PFSK-1 (cell line): ENCODE measurements around the gene TM9SF3.

ENCODE experiments used
- POLR2AphosphoS5 ChIP-seq: IDR thresholded peaks from 2 replicates; pipeline ENCODE4 v1.6.1; 2012; ENCODE audit warnings: low read depth, mild to moderate bottlenecking, control low read depth, low read length, moderate library complexity
- SIN3A ChIP-seq: IDR thresholded peaks from 2 replicates; pipeline ENCODE4 v1.6.1; 2012; ENCODE audit warnings: mild to moderate bottlenecking, low read length, moderate library complexity, borderline replicate concordance; ENCODE audit not compliant: insufficient read depth
- TF ChIP-seq, protein P1 (sequence below), 2 experiments: IDR thresholded peaks; 2 replicates each; pipeline versions ENCODE4 v1.6.1 to v1.8.0; 2011 to 2012; ENCODE audit warnings: low read depth in 2 of 2, low read length in 2 of 2, control low read depth in 1 of 2, inconsistent platforms in 1 of 2, mild to moderate bottlenecking in 1 of 2, moderate library complexity in 1 of 2; ENCODE audit not compliant: insufficient read depth in 1 of 2

DNA sequence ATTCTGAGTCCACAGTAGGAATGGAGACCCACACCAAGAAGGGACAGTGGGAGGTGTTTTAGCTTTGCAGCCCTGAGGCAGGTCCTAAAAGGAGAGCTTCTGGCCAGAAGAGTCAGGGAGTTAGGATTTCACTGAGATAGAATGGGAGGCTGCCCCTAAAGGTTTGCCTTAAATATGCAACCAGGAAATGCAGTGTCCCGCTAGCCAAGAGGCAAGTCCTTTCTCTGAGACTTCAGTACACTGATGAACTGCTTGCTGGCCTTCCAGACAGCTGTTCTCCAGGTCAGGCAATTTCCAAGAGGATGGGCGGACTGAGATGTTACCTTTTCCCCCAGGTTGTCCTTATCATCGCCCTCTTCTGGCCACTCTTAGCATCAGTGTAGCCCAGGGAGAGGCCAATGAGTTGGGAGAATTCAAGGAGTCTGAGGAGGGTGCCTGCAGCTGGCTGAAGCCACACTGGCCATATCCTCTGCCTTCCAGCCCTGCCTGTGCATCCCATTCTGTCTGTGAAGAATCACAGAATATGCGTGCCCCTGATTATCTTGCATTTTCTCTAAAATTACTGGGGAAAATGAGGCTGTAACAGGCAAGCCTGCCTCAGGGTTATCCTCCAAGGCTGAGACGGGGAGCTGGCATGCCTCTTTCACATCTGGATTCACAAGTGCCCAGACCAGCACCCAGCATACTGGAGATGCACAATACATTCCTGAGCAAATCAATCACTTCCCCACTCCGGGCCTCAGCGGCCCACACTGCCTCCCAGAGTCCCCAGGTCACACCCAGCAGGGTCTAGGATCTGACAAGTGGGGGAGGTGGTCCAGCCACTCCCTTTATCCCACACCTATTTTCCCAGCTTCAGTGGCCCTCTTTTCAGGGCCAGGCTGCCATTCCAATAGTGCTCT lies 75.5 kb downstream of the TM9SF3 start:
- TF ChIP-seq SIN3A (no peak), POLR2AphosphoS5 (no peak)
- TF ChIP-seq, protein P1, sequence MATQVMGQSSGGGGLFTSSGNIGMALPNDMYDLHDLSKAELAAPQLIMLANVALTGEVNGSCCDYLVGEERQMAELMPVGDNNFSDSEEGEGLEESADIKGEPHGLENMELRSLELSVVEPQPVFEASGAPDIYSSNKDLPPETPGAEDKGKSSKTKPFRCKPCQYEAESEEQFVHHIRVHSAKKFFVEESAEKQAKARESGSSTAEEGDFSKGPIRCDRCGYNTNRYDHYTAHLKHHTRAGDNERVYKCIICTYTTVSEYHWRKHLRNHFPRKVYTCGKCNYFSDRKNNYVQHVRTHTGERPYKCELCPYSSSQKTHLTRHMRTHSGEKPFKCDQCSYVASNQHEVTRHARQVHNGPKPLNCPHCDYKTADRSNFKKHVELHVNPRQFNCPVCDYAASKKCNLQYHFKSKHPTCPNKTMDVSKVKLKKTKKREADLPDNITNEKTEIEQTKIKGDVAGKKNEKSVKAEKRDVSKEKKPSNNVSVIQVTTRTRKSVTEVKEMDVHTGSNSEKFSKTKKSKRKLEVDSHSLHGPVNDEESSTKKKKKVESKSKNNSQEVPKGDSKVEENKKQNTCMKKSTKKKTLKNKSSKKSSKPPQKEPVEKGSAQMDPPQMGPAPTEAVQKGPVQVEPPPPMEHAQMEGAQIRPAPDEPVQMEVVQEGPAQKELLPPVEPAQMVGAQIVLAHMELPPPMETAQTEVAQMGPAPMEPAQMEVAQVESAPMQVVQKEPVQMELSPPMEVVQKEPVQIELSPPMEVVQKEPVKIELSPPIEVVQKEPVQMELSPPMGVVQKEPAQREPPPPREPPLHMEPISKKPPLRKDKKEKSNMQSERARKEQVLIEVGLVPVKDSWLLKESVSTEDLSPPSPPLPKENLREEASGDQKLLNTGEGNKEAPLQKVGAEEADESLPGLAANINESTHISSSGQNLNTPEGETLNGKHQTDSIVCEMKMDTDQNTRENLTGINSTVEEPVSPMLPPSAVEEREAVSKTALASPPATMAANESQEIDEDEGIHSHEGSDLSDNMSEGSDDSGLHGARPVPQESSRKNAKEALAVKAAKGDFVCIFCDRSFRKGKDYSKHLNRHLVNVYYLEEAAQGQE (IDR thresholded peaks at IDR 0.05; ENCODE audit: insufficient read depth in 1 of 2, low read depth in 2 of 2, low read length in 2 of 2) = no peak
